K562 (cell line): ENCODE data around the gene PRRC2C.

Experiments
- EZH2 ChIP-seq: IDR thresholded peaks from 2 replicates; pipeline ENCODE4 v1.6.1; 2012; ENCODE audit warnings: low read depth, mild to moderate bottlenecking, inconsistent platforms, low read length, borderline replicate concordance
- HDAC6 ChIP-seq: IDR thresholded peaks from 2 replicates; pipeline ENCODE4 v1.6.1; 2012; ENCODE audit warnings: low read depth, mild to moderate bottlenecking, control low read depth, inconsistent platforms, low read length, moderate library complexity
- LARP7 ChIP-seq: fragments of 450-650 bp; IDR thresholded peaks from 2 replicates; pipeline ENCODE4 v1.6.1; 2016
- MAFG ChIP-seq: fragments of 450-650 bp; conservative IDR thresholded peaks from 2 replicates; pipeline ENCODE4 v1.6.1; 2016; ENCODE audit warnings: missing genetic modification characterization, missing compliant biosample characterization
- NR2C2 ChIP-seq, 2 experiments: fragments of 200-800 bp in 1 of 2; sonication (Bioruptor generic) in 1 of 2; sonication (generic) in 1 of 2; formaldehyde crosslinking in 1 of 2; IDR thresholded peaks; 2 replicates each; pipeline versions ENCODE4 v1.6.1 to v1.8.0; 2016 to 2022; ENCODE audit warnings: mild to moderate bottlenecking in 1 of 2, missing compliant biosample characterization in 1 of 2, missing genetic modification characterization in 1 of 2, missing genetic modification reagents in 1 of 2
- POLR2B ChIP-seq: fragments of 450-650 bp; IDR thresholded peaks from 2 replicates; pipeline ENCODE4 v1.6.1; 2018; ENCODE audit warnings: low read depth; ENCODE audit not compliant: partially characterized antibody
- RAD21 ChIP-seq, 2 experiments: fragments of 250-450 bp in 1 of 2; fragments of 450-650 bp in 1 of 2; sonication (Bioruptor Pico) in 1 of 2; formaldehyde crosslinking in 1 of 2; IDR thresholded peaks in 1 of 2; conservative IDR thresholded peaks in 1 of 2; 2 replicates each; pipeline versions ENCODE4 v1.4.0 to v1.8.0; 2020 to 2022; ENCODE audit warnings: mild to moderate bottlenecking in 2 of 2, moderate library complexity in 1 of 2
- SMARCA4 ChIP-seq: fragments of 450-650 bp; IDR thresholded peaks from 2 replicates; pipeline ENCODE4 v1.6.1; 2016
- SNRNP70 ChIP-seq: fragments of 200-400 bp; formaldehyde crosslinking; optimal IDR thresholded peaks from 2 replicates; pipeline ENCODE3; 2017; ENCODE audit warnings: low read depth, low read length
- SP1 ChIP-seq: sonication (generic); formaldehyde crosslinking; IDR thresholded peaks from 2 replicates; pipeline ENCODE4 v1.8.1; 2022; ENCODE audit warnings: mild to moderate bottlenecking, missing genetic modification reagents
- ZNF143 ChIP-seq: sonication (generic); formaldehyde crosslinking; IDR thresholded peaks from 2 replicates; pipeline ENCODE4 v1.9.0; 2022; ENCODE audit warnings: mild to moderate bottlenecking, missing genetic modification reagents
- ZNF212 ChIP-seq: fragments of 450-650 bp; formaldehyde crosslinking; IDR thresholded peaks from 2 replicates; pipeline ENCODE4 v1.4.0; 2020; ENCODE audit warnings: mild to moderate bottlenecking
- TF ChIP-seq, protein P1 (sequence below): fragments of 150-350 bp; IDR thresholded peaks from 2 replicates; pipeline ENCODE4 v1.6.1; 2014; ENCODE audit warnings: low read depth, mild to moderate bottlenecking, low read length, borderline replicate concordance
- TF ChIP-seq, protein P2 (sequence below), 3 experiments: IDR thresholded peaks in 2 of 3; conservative IDR thresholded peaks in 1 of 3; 2 replicates each; pipeline ENCODE4 v1.5.1; 2011 to 2012; ENCODE audit warnings: low read length in 3 of 3, mild to moderate bottlenecking in 3 of 3, control low read depth in 2 of 3, improper control_type of control experiment in 1 of 3, inconsistent platforms in 1 of 3, low read depth in 1 of 3, mixed read lengths in 1 of 3, moderate library complexity in 1 of 3; ENCODE audit not compliant: insufficient read depth in 2 of 3

DNA sequence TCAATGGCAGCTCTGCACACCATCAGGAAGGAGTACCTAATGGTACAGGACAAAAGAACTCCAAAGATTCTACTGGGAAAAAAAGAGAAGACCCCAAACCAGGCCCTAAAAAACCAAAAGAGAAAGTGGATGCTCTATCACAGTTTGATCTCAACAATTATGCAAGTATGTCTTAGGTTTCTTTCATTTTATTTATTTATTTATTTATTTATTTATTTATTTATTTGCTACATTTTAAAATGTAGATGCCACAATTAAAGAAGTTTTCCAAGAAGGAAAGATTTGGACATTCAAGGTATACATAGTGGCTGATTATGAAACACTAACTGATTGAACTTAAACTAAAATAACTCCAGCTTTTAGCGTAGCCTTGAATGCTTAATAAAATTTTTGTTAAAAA lies 60.2 kb downstream of the PRRC2C start:
- TF ChIP-seq, protein P1, sequence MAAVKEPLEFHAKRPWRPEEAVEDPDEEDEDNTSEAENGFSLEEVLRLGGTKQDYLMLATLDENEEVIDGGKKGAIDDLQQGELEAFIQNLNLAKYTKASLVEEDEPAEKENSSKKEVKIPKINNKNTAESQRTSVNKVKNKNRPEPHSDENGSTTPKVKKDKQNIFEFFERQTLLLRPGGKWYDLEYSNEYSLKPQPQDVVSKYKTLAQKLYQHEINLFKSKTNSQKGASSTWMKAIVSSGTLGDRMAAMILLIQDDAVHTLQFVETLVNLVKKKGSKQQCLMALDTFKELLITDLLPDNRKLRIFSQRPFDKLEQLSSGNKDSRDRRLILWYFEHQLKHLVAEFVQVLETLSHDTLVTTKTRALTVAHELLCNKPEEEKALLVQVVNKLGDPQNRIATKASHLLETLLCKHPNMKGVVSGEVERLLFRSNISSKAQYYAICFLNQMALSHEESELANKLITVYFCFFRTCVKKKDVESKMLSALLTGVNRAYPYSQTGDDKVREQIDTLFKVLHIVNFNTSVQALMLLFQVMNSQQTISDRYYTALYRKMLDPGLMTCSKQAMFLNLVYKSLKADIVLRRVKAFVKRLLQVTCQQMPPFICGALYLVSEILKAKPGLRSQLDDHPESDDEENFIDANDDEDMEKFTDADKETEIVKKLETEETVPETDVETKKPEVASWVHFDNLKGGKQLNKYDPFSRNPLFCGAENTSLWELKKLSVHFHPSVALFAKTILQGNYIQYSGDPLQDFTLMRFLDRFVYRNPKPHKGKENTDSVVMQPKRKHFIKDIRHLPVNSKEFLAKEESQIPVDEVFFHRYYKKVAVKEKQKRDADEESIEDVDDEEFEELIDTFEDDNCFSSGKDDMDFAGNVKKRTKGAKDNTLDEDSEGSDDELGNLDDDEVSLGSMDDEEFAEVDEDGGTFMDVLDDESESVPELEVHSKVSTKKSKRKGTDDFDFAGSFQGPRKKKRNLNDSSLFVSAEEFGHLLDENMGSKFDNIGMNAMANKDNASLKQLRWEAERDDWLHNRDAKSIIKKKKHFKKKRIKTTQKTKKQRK, result no peak
- TF ChIP-seq, protein P2, sequence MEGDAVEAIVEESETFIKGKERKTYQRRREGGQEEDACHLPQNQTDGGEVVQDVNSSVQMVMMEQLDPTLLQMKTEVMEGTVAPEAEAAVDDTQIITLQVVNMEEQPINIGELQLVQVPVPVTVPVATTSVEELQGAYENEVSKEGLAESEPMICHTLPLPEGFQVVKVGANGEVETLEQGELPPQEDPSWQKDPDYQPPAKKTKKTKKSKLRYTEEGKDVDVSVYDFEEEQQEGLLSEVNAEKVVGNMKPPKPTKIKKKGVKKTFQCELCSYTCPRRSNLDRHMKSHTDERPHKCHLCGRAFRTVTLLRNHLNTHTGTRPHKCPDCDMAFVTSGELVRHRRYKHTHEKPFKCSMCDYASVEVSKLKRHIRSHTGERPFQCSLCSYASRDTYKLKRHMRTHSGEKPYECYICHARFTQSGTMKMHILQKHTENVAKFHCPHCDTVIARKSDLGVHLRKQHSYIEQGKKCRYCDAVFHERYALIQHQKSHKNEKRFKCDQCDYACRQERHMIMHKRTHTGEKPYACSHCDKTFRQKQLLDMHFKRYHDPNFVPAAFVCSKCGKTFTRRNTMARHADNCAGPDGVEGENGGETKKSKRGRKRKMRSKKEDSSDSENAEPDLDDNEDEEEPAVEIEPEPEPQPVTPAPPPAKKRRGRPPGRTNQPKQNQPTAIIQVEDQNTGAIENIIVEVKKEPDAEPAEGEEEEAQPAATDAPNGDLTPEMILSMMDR (IDR thresholded peaks at IDR 0.05 in 2 of 3, conservative IDR thresholded peaks at IDR 0.05 in 1 of 3; ENCODE audit: insufficient read depth in 2 of 3, low read depth in 1 of 3, low read length in 3 of 3), result no peak
- no peak for TF ChIP-seq NR2C2 (CRISPR knock-in tag; IDR thresholded peaks at IDR 0.05)
- TF ChIP-seq NR2C2 (tag; IDR thresholded peaks at IDR 0.05), result no peak
- no peak for TF ChIP-seq ZNF212 (CRISPR knock-in tag)
- TF ChIP-seq EZH2, result no peak
- no peak for TF ChIP-seq SNRNP70
- no peak for TF ChIP-seq SMARCA4
- no peak for TF ChIP-seq POLR2B
- no peak for TF ChIP-seq SP1 (CRISPR knock-in tag)
- no peak for TF ChIP-seq LARP7
- TF ChIP-seq ZNF143 (CRISPR knock-in tag), result no peak
- no peak for TF ChIP-seq RAD21 (CRISPR knock-in tag; conservative IDR thresholded peaks at IDR 0.05 in 1 of 2, IDR thresholded peaks at IDR 0.05 in 1 of 2)
- no peak for TF ChIP-seq HDAC6
- no peak for TF ChIP-seq MAFG
